ENCODE data around the gene TGFB2.

The TGFB2 gene

GRCh38 chr1:218481116-218481775, 136.1 kb downstream of the TGFB2 start:
- no peaks in the 10 kb centered on the region for H3K36me3 ChIP-seq (ENCODE audit: control insufficient read depth in 1 of 2, insufficient read depth in 2 of 2, low read length in 2 of 2)
- H3K4me3 ChIP-seq (ENCODE audit: low read depth in 1 of 2, low read length in 2 of 2), result no peak overlapping the region
- H3K27me3 ChIP-seq (ENCODE audit: low read depth, low read length), result no peaks in the 10 kb centered on the region
- peaks cover 0 to 7% of the 10 kb centered on the region in 2 donors for H3K4me1 ChIP-seq (ENCODE audit: control insufficient read depth in 1 of 2, insufficient read depth in 2 of 2, low read length in 2 of 2)
- H3K9me3 ChIP-seq (ENCODE audit: control insufficient read depth in 1 of 2, low read length in 2 of 2), result no peaks in the 10 kb centered on the region
- H3K27ac ChIP-seq (ENCODE audit: low read length), result peak overlapping the region; percentile 65

- no peaks in the 10 kb centered on the region for H3K36me3 ChIP-seq (ENCODE audit: control insufficient read depth in 1 of 2, insufficient read depth in 2 of 2, low read length in 2 of 2)
- no peaks in the 10 kb centered on the region for H3K9me3 ChIP-seq (ENCODE audit: control insufficient read depth in 1 of 2, low read length in 2 of 2)
- no peak overlapping the region for H3K27ac ChIP-seq (ENCODE audit: low read length)
- peaks cover 0 to 7% of the 10 kb centered on the region in 2 donors for H3K4me1 ChIP-seq (ENCODE audit: control insufficient read depth in 1 of 2, insufficient read depth in 2 of 2, low read length in 2 of 2)
- H3K4me3 ChIP-seq (ENCODE audit: low read depth in 1 of 2, low read length in 2 of 2), result no peak overlapping the region
- no peaks in the 10 kb centered on the region for H3K27me3 ChIP-seq (ENCODE audit: low read depth, low read length)
Measured at GRCh38 chr1:218482683-218483082, 137.5 kb downstream of the TGFB2 start.

GRCh38 chr1:218485241-218485928, 140.2 kb downstream of the TGFB2 start:
- Histone ChIP-seq H3K27ac (ENCODE audit: low read length) (no peak overlapping the region), H3K9me3 (ENCODE audit: control insufficient read depth in 1 of 2, low read length in 2 of 2) (no peaks in the 10 kb centered on the region), H3K36me3 (ENCODE audit: control insufficient read depth in 1 of 2, insufficient read depth in 2 of 2, low read length in 2 of 2) (no peaks in the 10 kb centered on the region), H3K4me1 (ENCODE audit: control insufficient read depth in 1 of 2, insufficient read depth in 2 of 2, low read length in 2 of 2) (peaks cover 0 to 7% of the 10 kb centered on the region in 2 donors), H3K27me3 (ENCODE audit: low read depth, low read length) (no peaks in the 10 kb centered on the region), H3K4me3 (ENCODE audit: low read depth in 1 of 2, low read length in 2 of 2) (no peak overlapping the region)

DNA sequence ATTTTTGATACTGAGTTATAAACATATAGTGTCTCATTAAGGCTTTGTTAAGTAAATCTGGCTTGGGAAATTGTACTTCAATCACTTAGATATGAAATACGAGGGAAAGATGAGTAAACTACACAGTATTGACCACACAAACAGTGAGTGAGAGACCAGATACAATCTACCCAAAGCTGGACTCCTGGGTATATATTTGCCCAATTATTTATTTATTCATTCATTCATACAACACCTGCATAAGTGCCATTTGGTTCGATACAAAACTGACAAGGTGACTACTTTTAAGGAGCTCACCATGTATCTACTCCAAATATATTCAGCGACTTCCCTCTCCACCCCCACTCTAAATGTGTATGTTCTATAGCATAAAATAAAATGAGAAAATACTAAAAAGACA, 143.4 kb downstream of the TGFB2 start:
- Histone ChIP-seq H3K9me3 (ENCODE audit: control insufficient read depth in 1 of 2, low read length in 2 of 2) (no peaks in the 10 kb centered on the region), H3K4me3 (ENCODE audit: low read depth in 1 of 2, low read length in 2 of 2) (no peak overlapping the region), H3K36me3 (ENCODE audit: control insufficient read depth in 1 of 2, insufficient read depth in 2 of 2, low read length in 2 of 2) (no peaks in the 10 kb centered on the region), H3K4me1 (ENCODE audit: control insufficient read depth in 1 of 2, insufficient read depth in 2 of 2, low read length in 2 of 2) (no peaks in the 10 kb centered on the region), H3K27ac (ENCODE audit: low read length) (no peak overlapping the region), H3K27me3 (ENCODE audit: low read depth, low read length) (no peaks in the 10 kb centered on the region)

GRCh38 chr1:218488986-218489385, 143.8 kb downstream of the TGFB2 start:
- Histone ChIP-seq H3K4me1 (ENCODE audit: control insufficient read depth in 1 of 2, insufficient read depth in 2 of 2, low read length in 2 of 2) (no peaks in the 10 kb centered on the region), H3K36me3 (ENCODE audit: control insufficient read depth in 1 of 2, insufficient read depth in 2 of 2, low read length in 2 of 2) (no peaks in the 10 kb centered on the region), H3K9me3 (ENCODE audit: control insufficient read depth in 1 of 2, low read length in 2 of 2) (no peaks in the 10 kb centered on the region), H3K27ac (ENCODE audit: low read length) (no peak overlapping the region), H3K4me3 (ENCODE audit: low read depth in 1 of 2, low read length in 2 of 2) (no peak overlapping the region), H3K27me3 (ENCODE audit: low read depth, low read length) (no peaks in the 10 kb centered on the region)

GRCh38 chr1:218490406-218490922, 145.3 kb downstream of the TGFB2 start:
- Histone ChIP-seq H3K4me1 (ENCODE audit: control insufficient read depth in 1 of 2, insufficient read depth in 2 of 2, low read length in 2 of 2) (no peaks in the 10 kb centered on the region), H3K27ac (ENCODE audit: low read length) (no peak overlapping the region), H3K27me3 (ENCODE audit: low read depth, low read length) (no peaks in the 10 kb centered on the region), H3K4me3 (ENCODE audit: low read depth in 1 of 2, low read length in 2 of 2) (no peak overlapping the region), H3K9me3 (ENCODE audit: control insufficient read depth in 1 of 2, low read length in 2 of 2) (no peaks in the 10 kb centered on the region), H3K36me3 (ENCODE audit: control insufficient read depth in 1 of 2, insufficient read depth in 2 of 2, low read length in 2 of 2) (no peaks in the 10 kb centered on the region)

GRCh38 chr1:218492874-218493273, 147.7 kb downstream of the TGFB2 start:
- no peak overlapping the region for H3K27ac ChIP-seq (ENCODE audit: low read length)
- no peak overlapping the region for H3K4me3 ChIP-seq (ENCODE audit: low read depth in 1 of 2, low read length in 2 of 2)
- no peaks in the 10 kb centered on the region for H3K36me3 ChIP-seq (ENCODE audit: control insufficient read depth in 1 of 2, insufficient read depth in 2 of 2, low read length in 2 of 2)
- no peaks in the 10 kb centered on the region for H3K27me3 ChIP-seq (ENCODE audit: low read depth, low read length)
- no peaks in the 10 kb centered on the region for H3K9me3 ChIP-seq (ENCODE audit: control insufficient read depth in 1 of 2, low read length in 2 of 2)
- H3K4me1 ChIP-seq (ENCODE audit: control insufficient read depth in 1 of 2, insufficient read depth in 2 of 2, low read length in 2 of 2), result no peaks in the 10 kb centered on the region

- no peaks in the 10 kb centered on the region for H3K36me3 ChIP-seq (ENCODE audit: control insufficient read depth in 1 of 2, insufficient read depth in 2 of 2, low read length in 2 of 2)
Measured at GRCh38 chr1:218493986-218494385, 148.8 kb downstream of the TGFB2 start.

More at GRCh38 chr1:218493986-218494385, 148.8 kb downstream of the TGFB2 start:
- Histone ChIP-seq H3K4me3 (ENCODE audit: low read depth in 1 of 2, low read length in 2 of 2) (no peak overlapping the region), H3K27ac (ENCODE audit: low read length) (no peak overlapping the region), H3K4me1 (ENCODE audit: control insufficient read depth in 1 of 2, insufficient read depth in 2 of 2, low read length in 2 of 2) (peaks cover 0 to 7% of the 10 kb centered on the region in 2 donors), H3K27me3 (ENCODE audit: low read depth, low read length) (no peaks in the 10 kb centered on the region), H3K9me3 (ENCODE audit: control insufficient read depth in 1 of 2, low read length in 2 of 2) (no peaks in the 10 kb centered on the region)

All from muscle layer of duodenum (tissue), 2 donors.